ENCODE data around the gene NOTCH3.

NOTCH3 gene

GRCh38 chr19:15195371-15196334 lies 5.1 kb downstream of the NOTCH3 start:
- peak; percentile 78 for DNase-seq

GRCh38 chr19:15194938-15195337 lies 5.9 kb downstream of the NOTCH3 start:
- DNase-seq = no peak

GRCh38 chr19:15191982-15192381 lies 8.8 kb downstream of the NOTCH3 start:
- no peak for DNase-seq

GRCh38 chr19:15191514-15191913 lies 9.3 kb downstream of the NOTCH3 start:
- DNase-seq = no peak

GRCh38 chr19:15188851-15189250 lies 11.9 kb downstream of the NOTCH3 start:
- DNase-seq = no peak

- no peak for DNase-seq
Measured at GRCh38 chr19:15187026-15188007, 13.5 kb downstream of the NOTCH3 start.

- no peak for DNase-seq
Measured at GRCh38 chr19:15185188-15185587, 15.6 kb downstream of the NOTCH3 start.

GRCh38 chr19:15184776-15185175 lies 16.0 kb downstream of the NOTCH3 start:
- no peak for DNase-seq

GRCh38 chr19:15181394-15181793 lies 19.4 kb downstream of the NOTCH3 start:
- peak; percentile 34 for DNase-seq

GRCh38 chr19:15180451-15181390 lies 20.1 kb downstream of the NOTCH3 start:
- peak; percentile 36 for DNase-seq

- DNase-seq = no peak
Measured at GRCh38 chr19:15178629-15179308, 22.0 kb downstream of the NOTCH3 start.

GRCh38 chr19:15177269-15178116 lies 23.3 kb downstream of the NOTCH3 start:
- DNase-seq = peak; percentile 54

- no peak for DNase-seq
Measured at GRCh38 chr19:15175609-15176008, 25.2 kb downstream of the NOTCH3 start.

- no peak for DNase-seq
Measured at GRCh38 chr19:15173746-15174404, 26.9 kb downstream of the NOTCH3 start.

GRCh38 chr19:15170345-15170744 lies 30.4 kb downstream of the NOTCH3 start:
- DNase-seq = no peak

- DNase-seq = no peak
Measured at GRCh38 chr19:15169541-15170285, 31.1 kb downstream of the NOTCH3 start.

- DNase-seq = no peak
Measured at GRCh38 chr19:15166700-15167099, 34.1 kb downstream of the NOTCH3 start.

- no peak for DNase-seq
Measured at GRCh38 chr19:15161028-15161984, 39.5 kb downstream of the NOTCH3 start.

All from DMS153 (cell line).